ENCODE data around the gene ADCY9. TPM values are rescaled to one million over a fixed set of nuclear protein-coding genes. Genes with fewer than 3 reads are reported as not detected.
A peak's percentile ranks its signal among the peaks of the same experiment; 100 is the strongest.
"Not testable (repeated sequence)": the region's sequence is repeated elsewhere in the genome, so short reads cannot be mapped to it uniquely, and the experiment has no call there.

ADCY9 gene
- 8.0 and 8.3 TPM in 2 replicates for total RNA-seq (2014; rRNA removed; shearing (Covaris generic))
- polyA plus RNA-seq (2015; cell fraction: cytosol; rRNA removed) = 14.7 and 16.3 TPM in 2 replicates
- polyA plus RNA-seq (2015; cell fraction: nucleus; rRNA removed) = 5.1 and 8.9 TPM in 2 replicates

- in situ Hi-C loops (cut with HindIII; ENCODE audit: low pct_unique_long_range_greater_than_20kb, low sequenced_read_pairs) = no loop called here
- peak; percentile 62 for DNase-seq (ENCODE audit: low read depth, low spot score)
These were observed at the start of gene ADCY9 for GRCh38 chr16:4116325-4117249. ADCY9 (minus strand) TSS chr16:4116442; CDS start chr16:4115442, 1,000 bp downstream.

DNA sequence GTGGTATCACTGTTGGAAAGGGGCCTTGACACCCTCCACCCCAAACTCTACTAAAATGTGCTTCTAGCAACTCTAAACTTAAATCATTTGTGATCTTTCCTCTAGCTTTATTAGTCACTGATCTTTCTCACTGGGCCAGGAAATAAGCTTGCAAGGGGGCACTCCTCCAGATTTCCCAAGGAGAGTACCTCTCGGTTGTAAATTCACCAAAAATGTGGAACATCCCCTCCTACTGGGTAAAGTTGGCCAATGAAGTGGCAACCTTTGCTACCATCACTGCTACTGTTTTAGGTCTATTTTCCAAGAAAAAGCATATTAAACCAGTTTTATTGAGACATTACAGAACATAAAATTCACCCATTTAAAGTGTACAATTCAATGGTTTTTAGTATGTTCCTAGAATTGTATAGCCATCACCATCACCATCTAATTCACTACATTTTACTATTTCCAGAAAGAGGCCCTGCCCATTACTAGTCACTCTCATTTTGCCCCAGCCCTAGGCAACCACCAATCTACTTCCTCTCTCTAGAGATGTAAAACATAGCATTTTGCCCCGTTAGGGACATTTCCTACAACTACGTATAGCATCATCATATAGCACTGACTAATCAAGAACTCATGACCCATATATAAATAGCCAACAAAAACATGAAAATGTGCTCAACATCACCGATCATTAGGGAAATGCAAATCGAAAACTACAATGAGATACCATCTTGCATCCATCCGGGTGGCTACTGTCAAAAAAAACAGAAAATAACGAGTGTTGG, 44.6 kb upstream of the ADCY9 start:
- no peak for DNase-seq (ENCODE audit: low read depth, low spot score)
- in situ Hi-C loops (cut with HindIII; ENCODE audit: low pct_unique_long_range_greater_than_20kb, low sequenced_read_pairs) = no loop called here

GRCh38 chr16:4159726-4160125, 43.5 kb upstream of the ADCY9 start:
- DNase-seq (ENCODE audit: low read depth, low spot score) = no peak
- in situ Hi-C loops (cut with HindIII; ENCODE audit: low pct_unique_long_range_greater_than_20kb, low sequenced_read_pairs) = no loop called here

- in situ Hi-C loops (cut with HindIII; ENCODE audit: low pct_unique_long_range_greater_than_20kb, low sequenced_read_pairs) = no loop called here
- DNase-seq (ENCODE audit: low read depth, low spot score) = no peak
These were observed 42.2 kb upstream of the ADCY9 start for GRCh38 chr16:4158143-4159093.

DNA sequence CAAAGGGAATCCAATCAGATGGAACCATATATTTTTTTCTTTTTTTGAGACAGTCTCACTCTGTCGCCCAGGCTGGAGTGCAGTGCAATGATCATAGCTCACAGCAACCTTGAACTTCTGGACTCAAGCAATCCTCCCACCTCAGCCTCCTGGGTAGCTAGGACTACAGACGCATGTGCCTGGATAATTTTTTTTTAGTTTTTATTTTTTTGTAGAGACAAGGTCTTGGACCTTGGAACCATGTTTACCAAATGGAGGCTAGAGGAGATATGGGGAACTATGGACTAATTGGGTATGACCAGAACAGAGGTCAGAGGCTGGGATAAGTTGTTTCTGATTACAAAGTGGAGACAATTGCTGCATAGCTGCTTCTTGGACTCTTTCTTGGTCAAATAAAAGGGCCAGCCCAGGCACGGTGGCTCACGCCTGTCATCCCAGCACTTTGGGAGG, 41.2 kb upstream of the ADCY9 start:
- in situ Hi-C loops (cut with HindIII; ENCODE audit: low pct_unique_long_range_greater_than_20kb, low sequenced_read_pairs) = no loop called here
- DNase-seq (ENCODE audit: low read depth, low spot score) = no peak

GRCh38 chr16:4156503-4156902, 40.3 kb upstream of the ADCY9 start:
- in situ Hi-C loops (cut with HindIII; ENCODE audit: low pct_unique_long_range_greater_than_20kb, low sequenced_read_pairs); DNase-seq (ENCODE audit: low read depth, low spot score): not testable (repeated sequence)

GRCh38 chr16:4153364-4153763, 37.1 kb upstream of the ADCY9 start:
- DNase-seq (ENCODE audit: low read depth, low spot score); in situ Hi-C loops (cut with HindIII; ENCODE audit: low pct_unique_long_range_greater_than_20kb, low sequenced_read_pairs): not testable (repeated sequence)

DNA sequence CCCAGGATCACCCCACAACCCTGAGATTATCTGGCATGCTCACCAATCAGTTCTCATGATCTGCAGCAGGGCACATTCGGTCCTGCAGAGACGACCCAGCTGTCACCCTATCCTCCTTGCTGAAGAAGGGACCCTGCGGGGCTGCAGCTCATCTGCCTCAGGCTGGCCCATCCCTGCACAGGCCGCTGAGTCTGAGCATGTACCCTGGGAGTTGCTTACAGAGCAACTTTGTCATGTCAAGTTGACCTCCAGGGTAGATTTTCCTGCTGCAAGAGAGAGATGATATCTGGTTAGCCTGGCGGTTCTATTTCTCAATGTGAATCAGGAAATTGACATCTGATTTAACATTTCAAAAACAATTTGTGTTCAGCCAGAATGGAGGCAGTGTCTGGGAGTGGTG, 36.0 kb upstream of the ADCY9 start:
- in situ Hi-C loops (cut with HindIII; ENCODE audit: low pct_unique_long_range_greater_than_20kb, low sequenced_read_pairs) = no loop called here
- no peak for DNase-seq (ENCODE audit: low read depth, low spot score)

GRCh38 chr16:4147236-4147635, 31.0 kb upstream of the ADCY9 start:
- DNase-seq (ENCODE audit: low read depth, low spot score) = no peak
- in situ Hi-C loops (cut with HindIII; ENCODE audit: low pct_unique_long_range_greater_than_20kb, low sequenced_read_pairs) = no loop called here

- in situ Hi-C loops (cut with HindIII; ENCODE audit: low pct_unique_long_range_greater_than_20kb, low sequenced_read_pairs) = no loop called here
- DNase-seq (ENCODE audit: low read depth, low spot score) = no peak
These were observed 26.0 kb upstream of the ADCY9 start for GRCh38 chr16:4142268-4142667.

DNA sequence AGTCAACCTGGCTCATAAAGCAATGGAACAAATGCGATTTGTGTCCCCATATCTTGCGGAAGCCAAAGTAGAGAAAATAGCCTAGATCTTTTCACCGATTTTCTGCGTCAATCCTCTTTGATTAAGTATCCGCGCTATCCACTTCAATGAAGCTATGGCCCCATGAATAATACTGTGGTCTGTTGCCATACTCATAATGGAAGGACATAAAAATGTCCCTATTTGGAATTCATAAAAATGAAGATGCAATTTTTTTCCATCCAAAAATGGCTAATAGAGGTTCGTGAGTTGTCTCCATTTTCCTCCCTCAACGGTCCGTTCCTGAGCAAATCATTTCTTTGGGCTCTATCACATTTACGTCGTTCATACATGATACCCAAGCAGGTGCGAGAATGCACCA, 25.4 kb upstream of the ADCY9 start:
- in situ Hi-C loops (cut with HindIII; ENCODE audit: low pct_unique_long_range_greater_than_20kb, low sequenced_read_pairs) = no loop called here
- DNase-seq (ENCODE audit: low read depth, low spot score) = no peak

DNA sequence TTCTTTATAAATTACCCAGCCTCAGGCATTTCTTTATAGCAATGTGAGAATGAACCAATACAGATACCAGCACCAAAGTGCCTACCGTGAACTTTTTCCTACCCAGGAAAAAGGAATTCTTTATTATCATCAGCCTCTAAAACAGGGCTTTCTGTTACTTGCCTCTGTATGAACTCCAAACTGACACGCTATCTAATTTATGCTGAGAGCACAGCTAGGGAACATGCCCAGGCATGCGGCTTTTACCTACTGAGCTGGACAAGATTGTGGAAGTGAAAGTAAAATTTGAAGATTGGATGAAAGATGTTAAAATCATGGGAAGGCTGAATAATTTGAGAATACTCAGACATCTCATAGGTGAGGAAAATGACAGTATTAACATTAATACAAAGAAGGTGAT, 24.4 kb upstream of the ADCY9 start:
- in situ Hi-C loops (cut with HindIII; ENCODE audit: low pct_unique_long_range_greater_than_20kb, low sequenced_read_pairs) = no loop called here
- DNase-seq (ENCODE audit: low read depth, low spot score) = no peak

GRCh38 chr16:4139968-4140367, 23.7 kb upstream of the ADCY9 start:
- DNase-seq (ENCODE audit: low read depth, low spot score) = no peak
- in situ Hi-C loops (cut with HindIII; ENCODE audit: low pct_unique_long_range_greater_than_20kb, low sequenced_read_pairs) = no loop called here

- in situ Hi-C loops (cut with HindIII; ENCODE audit: low pct_unique_long_range_greater_than_20kb, low sequenced_read_pairs) = no loop called here
- no peak for DNase-seq (ENCODE audit: low read depth, low spot score)
These were observed 22.5 kb upstream of the ADCY9 start for GRCh38 chr16:4138713-4139112.

DNA sequence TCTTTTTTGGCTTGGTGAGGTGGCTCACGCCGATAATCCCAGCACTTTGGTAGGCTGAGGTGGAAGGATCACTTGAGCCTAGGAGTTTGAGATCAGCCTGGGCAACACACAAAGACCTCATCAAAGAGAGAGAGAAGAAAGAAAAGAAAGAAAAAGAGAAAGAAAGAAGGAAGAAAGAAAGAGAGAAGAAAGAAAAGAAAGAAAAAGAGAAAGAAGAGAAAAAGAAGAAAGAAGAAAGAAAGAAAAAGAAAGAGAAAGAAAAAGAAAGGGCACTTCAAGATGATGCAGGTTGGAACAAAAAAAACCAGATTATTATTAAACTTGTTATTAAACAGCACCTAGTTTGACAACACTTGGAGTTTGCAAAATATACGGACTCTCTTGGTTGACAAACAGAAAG, 21.2 kb upstream of the ADCY9 start:
- DNase-seq (ENCODE audit: low read depth, low spot score) = no peak
- in situ Hi-C loops (cut with HindIII; ENCODE audit: low pct_unique_long_range_greater_than_20kb, low sequenced_read_pairs) = no loop called here

DNA sequence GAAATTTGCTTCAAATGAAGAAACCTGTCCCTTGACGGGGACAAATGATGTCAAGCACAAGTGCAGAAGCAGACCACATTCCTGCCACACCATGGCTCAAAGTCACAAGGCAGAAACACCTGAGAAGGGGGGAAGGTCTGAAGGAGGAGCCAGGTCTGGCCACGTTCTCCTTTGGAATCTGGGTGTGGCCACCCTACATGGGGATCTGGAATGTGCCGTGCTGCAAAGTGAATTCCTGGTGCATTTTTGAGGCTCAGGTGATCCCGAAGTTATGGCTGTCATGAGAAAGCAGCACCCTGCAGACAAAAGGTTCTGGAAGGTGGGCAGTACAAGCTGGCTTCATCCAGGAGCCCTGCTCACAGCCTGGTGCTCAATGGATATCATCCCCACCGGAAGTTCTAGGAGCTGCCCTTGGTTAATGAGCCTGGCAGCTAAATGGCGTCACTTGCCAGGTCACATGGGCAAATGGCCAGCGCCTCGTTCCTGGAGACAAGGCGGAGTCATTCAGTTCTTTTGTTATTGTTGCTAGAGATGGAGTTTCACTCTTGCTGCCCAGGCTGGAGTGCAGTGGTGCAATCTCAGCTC, 20.1 kb upstream of the ADCY9 start:
- in situ Hi-C loops (cut with HindIII; ENCODE audit: low pct_unique_long_range_greater_than_20kb, low sequenced_read_pairs) = no loop called here
- DNase-seq (ENCODE audit: low read depth, low spot score) = peak; percentile 14

GRCh38 chr16:4135537-4135936, 19.3 kb upstream of the ADCY9 start:
- DNase-seq (ENCODE audit: low read depth, low spot score) = no peak
- in situ Hi-C loops (cut with HindIII; ENCODE audit: low pct_unique_long_range_greater_than_20kb, low sequenced_read_pairs) = no loop called here

Data from SK-MEL-5 (cell line).